Mucosa of descending colon (tissue), 3 donors: ENCODE data around the gene LRRC74A. TPM values are rescaled to one million over a fixed set of nuclear protein-coding genes. Genes with fewer than 3 reads are reported as not detected.

Experiments
- ATAC-seq: fragments of 200-7000 bp; cut with Tn5 transposase; one replicate; pipeline ENCODE4 v1.9.1; 2020; ENCODE audit warnings: mild to moderate bottlenecking, moderate library complexity
- DNase-seq, 3 donors: peaks; one replicate each; pipeline ENCODE4 v3.0.0-alpha.2; 2020
- H3K36me3 ChIP-seq: fragments of 200-600 bp; one replicate; pipeline ENCODE4 v1.8.0; 2021; ENCODE audit warnings: low read depth, mild to moderate bottlenecking
- H3K4me1 ChIP-seq: fragments of 200-600 bp; one replicate; pipeline ENCODE4 v1.8.0; 2021; ENCODE audit warnings: low read depth, mild to moderate bottlenecking
- H3K4me3 ChIP-seq: fragments of 200-600 bp; one replicate; pipeline ENCODE4 v1.8.0; 2021; ENCODE audit warnings: mild to moderate bottlenecking
- H3K9me3 ChIP-seq: fragments of 200-600 bp; one replicate; pipeline ENCODE4 v1.8.0; 2021; ENCODE audit warnings: mild to moderate bottlenecking
- CTCF ChIP-seq: fragments of 200-600 bp; IDR thresholded peaks from one replicate; pipeline ENCODE4 v1.8.0; 2022; ENCODE audit warnings: antibody characterized with exemption, mild to moderate bottlenecking
- intact Hi-C, 2 donors: fragments of 100-400 bp; cut with DNase I in 1 of 2; cut with micrococcal nuclease in 1 of 2; formaldehyde crosslinking; loops; one replicate each; pipeline versions ENCODE4 v1.11.0 to v1.11.1; 2022; cut with DNase I, micrococcal nuclease
- total RNA-seq, 3 donors: library from RNA; stranded (reverse); fragmentation: NEBNext Ultra II Directional in 2 of 3; extraction: Animal tissue kit (Norgen Biotek cat#: 25700) in 2 of 3; gene quantifications; one replicate each; pipeline versions ENCODE4 v1.2.1 to v1.2.4, GENCODE V29; 2021 to 2023
- donor health status: DM: no; HTN: no; CAD: no; lungs with moderate emphysema.
- donor health status: DM: no; HTN: no; CAD: no.
- donor health status: DM: no; HTN: yes; CAD: no.

Gene LRRC74A
- total RNA-seq, 3 donors from 2014 or later, result not detected

GRCh38 chr14:76782885-76783566 is 43.2 kb upstream of the LRRC74A start:
- Histone ChIP-seq H3K4me3 (no peak overlapping the region), H3K9me3 (no peaks in the 10 kb centered on the region), H3K36me3 (no peaks in the 10 kb centered on the region), H3K4me1 (no peaks in the 10 kb centered on the region)
- no peak for ATAC-seq
- no peak for DNase-seq
- intact Hi-C loops, result no loop called here
- TF ChIP-seq CTCF, result no peak

DNA sequence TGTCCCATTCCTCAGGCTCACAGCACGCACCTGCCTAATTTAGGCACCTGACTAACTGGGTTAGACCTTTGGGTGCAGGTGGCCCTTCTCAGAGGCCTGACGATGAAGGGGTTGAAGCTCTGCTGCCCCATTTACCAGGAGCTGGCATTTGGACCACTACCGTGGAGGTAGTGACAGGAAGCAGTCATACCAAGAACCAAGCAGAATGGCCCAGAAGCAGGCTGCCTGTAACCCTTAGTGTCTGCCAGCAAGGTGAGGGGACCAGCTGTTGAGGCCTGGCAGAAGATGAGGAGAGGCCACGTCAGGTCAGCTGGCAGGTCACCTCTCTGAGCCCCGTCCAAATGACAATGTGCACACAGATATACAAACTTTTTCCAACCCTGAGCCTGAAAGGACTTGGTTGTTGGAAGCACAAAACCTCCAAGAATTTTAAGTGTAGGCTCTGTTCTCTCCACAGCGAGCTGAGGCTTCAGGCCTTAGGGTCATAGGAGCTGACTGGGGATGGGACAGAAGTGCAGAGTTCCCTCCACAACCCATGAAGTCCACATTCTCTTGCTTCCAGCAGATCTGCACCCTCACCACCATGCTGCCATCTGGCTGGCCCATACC is 41.8 kb upstream of the LRRC74A start:
- TF ChIP-seq CTCF, result no peak
- Histone ChIP-seq H3K9me3 (no peaks in the 10 kb centered on the region), H3K4me3 (no peak overlapping the region), H3K4me1 (no peaks in the 10 kb centered on the region), H3K36me3 (peaks cover 4% of the 10 kb centered on the region)
- DNase-seq (no peak), ATAC-seq (no peak)
- intact Hi-C loops, result no loop called here

DNA sequence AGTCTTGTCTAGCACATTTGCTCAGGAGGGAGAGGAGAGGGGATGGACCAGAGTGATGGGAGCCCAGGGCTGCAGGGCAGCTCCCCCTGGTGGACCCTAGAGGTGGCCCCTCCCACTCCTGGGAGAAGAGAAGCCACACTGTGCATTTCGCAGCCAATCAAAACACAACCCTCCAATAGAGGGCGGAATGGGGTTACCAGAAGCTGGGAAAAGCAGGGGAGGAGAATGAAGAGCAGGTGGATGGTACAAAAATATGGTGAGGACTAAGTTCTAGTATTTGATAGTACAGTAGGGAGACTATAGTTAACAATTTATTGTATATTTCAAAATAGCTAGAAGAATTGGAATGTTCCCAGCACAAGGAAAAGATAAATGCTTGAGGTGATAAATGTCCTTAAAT is 41.3 kb upstream of the LRRC74A start:
- Histone ChIP-seq H3K36me3 (peaks cover 4% of the 10 kb centered on the region), H3K9me3 (no peaks in the 10 kb centered on the region), H3K4me3 (no peak overlapping the region), H3K4me1 (no peaks in the 10 kb centered on the region)
- DNase-seq (peak in 2 of 3 donors; percentile 62 to 72), ATAC-seq (peak; percentile 89)
- intact Hi-C loops, result no loop called here
- peak; percentile 23 for TF ChIP-seq CTCF

- ATAC-seq (no peak), DNase-seq (no peak)
- Histone ChIP-seq H3K9me3 (no peaks in the 10 kb centered on the region), H3K4me3 (no peak overlapping the region), H3K4me1 (no peaks in the 10 kb centered on the region), H3K36me3 (peaks cover 4% of the 10 kb centered on the region)
- intact Hi-C loops, result no loop called here
- TF ChIP-seq CTCF, result no peak
These were observed 39.6 kb upstream of the LRRC74A start for GRCh38 chr14:76786601-76787000.

DNA sequence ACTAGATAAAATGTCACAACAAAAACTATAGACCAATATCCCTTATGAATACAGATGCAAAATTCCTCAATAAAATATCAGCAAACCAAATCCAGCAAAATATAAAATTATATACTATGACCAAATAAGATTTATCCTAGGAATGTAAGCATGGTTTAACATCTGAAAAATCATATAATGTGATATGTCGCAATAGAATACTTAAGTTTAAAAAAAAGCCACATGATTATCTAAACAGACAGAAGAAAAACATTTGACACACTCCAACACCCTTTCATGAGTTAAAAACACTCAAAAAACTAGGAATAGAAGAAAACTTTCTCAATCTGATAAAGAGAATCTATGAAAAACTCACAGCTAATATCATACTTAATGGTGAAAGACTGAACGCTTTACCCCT is 33.8 kb upstream of the LRRC74A start:
- DNase-seq (no peak), ATAC-seq (no peak)
- no peaks in the 10 kb centered on the region for H3K4me1 ChIP-seq
- no peaks in the 10 kb centered on the region for H3K9me3 ChIP-seq
- H3K36me3 ChIP-seq, result peaks cover 4% of the 10 kb centered on the region
- H3K4me3 ChIP-seq, result no peak overlapping the region
- intact Hi-C loops, result no loop called here
- no peak for TF ChIP-seq CTCF
